ENCODE measurements around the gene PAK1IP1.

Gene PAK1IP1

GRCh38 chr6:10719296-10719963 lies 24.7 kb downstream of the PAK1IP1 start:
- DNase-seq (ENCODE audit: low read depth) = peak; percentile 56
- no peak for TF ChIP-seq POLR2A (IDR thresholded peaks at IDR 0.05; ENCODE audit: extremely low read depth, insufficient read length)
- no peak for TF ChIP-seq MAX (IDR thresholded peaks at IDR 0.05; ENCODE audit: low read depth, low read length)
- TF ChIP-seq CTCF (IDR thresholded peaks at IDR 0.05; ENCODE audit: low read depth, low read length) = no peak
- no peak for TF ChIP-seq MYC (IDR thresholded peaks at IDR 0.05; ENCODE audit: low read depth, low read length)

GRCh38 chr6:10719964-10720264 lies 25.1 kb downstream of the PAK1IP1 start:
- no peak for DNase-seq (ENCODE audit: low read depth)
- TF ChIP-seq MYC (IDR thresholded peaks at IDR 0.05; ENCODE audit: low read depth, low read length) (no peak), CTCF (IDR thresholded peaks at IDR 0.05; ENCODE audit: low read depth, low read length) (no peak), MAX (IDR thresholded peaks at IDR 0.05; ENCODE audit: low read depth, low read length) (no peak), POLR2A (IDR thresholded peaks at IDR 0.05; ENCODE audit: extremely low read depth, insufficient read length) (no peak)
- peak overlapping the region; percentile 70 for H3K4me3 ChIP-seq (ENCODE audit: low read depth, low read length)

More at GRCh38 chr6:10719296-10719963, 24.7 kb downstream of the PAK1IP1 start:
- H3K4me3 ChIP-seq (ENCODE audit: low read depth, low read length) = peak overlapping the region; percentile 70

GRCh38 chr6:10720265-10720959 lies 25.6 kb downstream of the PAK1IP1 start:
- peak overlapping the region; percentile 70 for H3K4me3 ChIP-seq (ENCODE audit: low read depth, low read length)
- DNase-seq (ENCODE audit: low read depth) = peak; percentile 84
- TF ChIP-seq POLR2A (IDR thresholded peaks at IDR 0.05; ENCODE audit: extremely low read depth, insufficient read length) = no peak
- no peak for TF ChIP-seq MYC (IDR thresholded peaks at IDR 0.05; ENCODE audit: low read depth, low read length)
- no peak for TF ChIP-seq MAX (IDR thresholded peaks at IDR 0.05; ENCODE audit: low read depth, low read length)
- no peak for TF ChIP-seq CTCF (IDR thresholded peaks at IDR 0.05; ENCODE audit: low read depth, low read length)

GRCh38 chr6:10720960-10721849 lies 26.4 kb downstream of the PAK1IP1 start:
- DNase-seq (ENCODE audit: low read depth) = peak; percentile 66
- H3K4me3 ChIP-seq (ENCODE audit: low read depth, low read length) = peak overlapping the region; percentile 70

- no peak for TF ChIP-seq CTCF (IDR thresholded peaks at IDR 0.05; ENCODE audit: low read depth, low read length)
- TF ChIP-seq POLR2A (IDR thresholded peaks at IDR 0.05; ENCODE audit: extremely low read depth, insufficient read length) = no peak
- no peak for TF ChIP-seq MAX (IDR thresholded peaks at IDR 0.05; ENCODE audit: low read depth, low read length)
- TF ChIP-seq MYC (IDR thresholded peaks at IDR 0.05; ENCODE audit: low read depth, low read length) = no peak
- H3K4me3 ChIP-seq (ENCODE audit: low read depth, low read length) = peak overlapping the region; percentile 85
- DNase-seq (ENCODE audit: low read depth) = no peak
Observed at GRCh38 chr6:10721850-10722569, 27.2 kb downstream of the PAK1IP1 start.

All from NB4 (cell line).